Measurements from ENCODE around the gene SUSD1. TPM values are rescaled to one million over a fixed set of nuclear protein-coding genes. Genes with fewer than 3 reads are reported as not detected.

The SUSD1 gene
- polyA plus RNA-seq, 1 donor (not counting 4 experiments of a cell fraction or from before 2014, with no cell fraction given), result 3.6 TPM

DNA sequence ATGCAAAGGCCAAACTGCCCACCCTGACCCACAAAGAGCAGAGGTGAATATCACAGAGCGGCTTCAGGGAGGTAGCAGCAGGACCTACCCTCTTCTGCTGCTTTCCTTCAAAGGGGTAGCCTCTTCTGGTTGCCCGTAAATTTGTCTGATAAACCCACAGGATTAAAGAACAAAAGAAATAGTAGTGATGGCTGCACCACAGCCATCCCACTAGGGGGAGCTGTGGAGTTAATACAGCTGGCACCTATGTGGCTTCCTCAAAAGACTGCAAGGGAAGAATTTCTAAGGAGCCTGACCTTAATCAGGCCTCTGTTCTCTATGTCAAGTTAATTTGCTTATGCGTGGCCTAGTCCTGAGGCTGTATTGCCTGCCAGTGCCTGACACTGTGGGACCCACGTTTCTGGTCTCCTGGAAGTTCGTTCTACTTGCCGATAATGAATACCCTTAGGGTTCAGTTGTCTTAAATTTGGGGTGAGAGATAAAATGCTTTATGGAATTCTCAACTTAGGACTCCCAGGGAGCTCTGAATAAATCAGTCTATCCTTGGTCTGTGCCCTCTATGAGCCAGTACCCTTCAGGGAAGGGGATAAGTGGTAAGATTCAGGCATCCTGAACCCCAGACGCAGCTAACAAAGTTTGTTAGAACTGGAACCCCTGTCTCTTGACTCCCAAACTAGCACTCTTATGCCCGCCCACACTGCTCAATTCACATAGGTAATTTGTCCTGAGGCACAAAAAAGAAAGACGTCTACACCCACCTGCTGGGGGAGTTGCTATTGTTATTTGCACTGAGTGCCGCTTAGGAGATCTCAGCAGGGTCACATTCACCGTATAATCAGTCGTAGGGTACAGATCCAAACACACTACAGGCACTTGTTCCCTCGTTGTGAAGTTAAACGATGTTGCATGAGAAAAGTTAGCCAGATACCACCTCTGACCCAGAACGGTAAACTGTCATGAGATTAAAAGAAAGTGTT is 77.1 kb downstream of the SUSD1 start:
- Histone ChIP-seq H2AFZ (ENCODE audit: control insufficient read depth, low read length) (peak overlapping the region; percentile 42), H3K9me1 (ENCODE audit: control insufficient read depth, extremely low read depth, insufficient read depth, low read length) (no peaks in the 10 kb centered on the region), H4K20me1 (ENCODE audit: control insufficient read depth, extremely low read depth, insufficient read depth, low read length) (no peaks in the 10 kb centered on the region), H3K4me2 (ENCODE audit: control insufficient read depth, extremely low read depth, insufficient read depth, low read depth, low read length) (no peak overlapping the region), H3K27ac (ENCODE audit: control insufficient read depth, insufficient read depth, low read length) (no peak overlapping the region), H3K9ac (ENCODE audit: control insufficient read depth, extremely low read depth, insufficient read depth, low read length) (no peak overlapping the region), H3K4me1 (ENCODE audit: control insufficient read depth, extremely low read depth, insufficient read depth, low read length) (no peaks in the 10 kb centered on the region), H3K79me2 (ENCODE audit: control insufficient read depth, insufficient read depth, low read length) (no peaks in the 10 kb centered on the region), H3K4me3 (ENCODE audit: control insufficient read depth in 2 of 3, extremely low read depth in 1 of 3, insufficient read depth in 2 of 3, low read depth in 1 of 3, low read length in 3 of 3) (no peak overlapping the region), H3K27me3 (ENCODE audit: control insufficient read depth, extremely low read depth, insufficient read depth, low read length) (no peaks in the 10 kb centered on the region), H3K9me3 (ENCODE audit: control insufficient read depth, low read depth, low read length) (no peaks in the 10 kb centered on the region), H3K36me3 (ENCODE audit: control insufficient read depth in 2 of 2, extremely low read depth in 1 of 2, insufficient read depth in 2 of 2, low read length in 2 of 2) (no peaks in the 10 kb centered on the region)
- DNase-seq (ENCODE audit: low read depth, low spot score), result no peak
- peak; percentile 81 for FAIRE-seq
- dilution Hi-C loops (cut with MboI; ENCODE audit: extremely low pct_ligation_motif_present, low sequenced_read_pairs), result no loop called here
- TF ChIP-seq, protein P1, sequence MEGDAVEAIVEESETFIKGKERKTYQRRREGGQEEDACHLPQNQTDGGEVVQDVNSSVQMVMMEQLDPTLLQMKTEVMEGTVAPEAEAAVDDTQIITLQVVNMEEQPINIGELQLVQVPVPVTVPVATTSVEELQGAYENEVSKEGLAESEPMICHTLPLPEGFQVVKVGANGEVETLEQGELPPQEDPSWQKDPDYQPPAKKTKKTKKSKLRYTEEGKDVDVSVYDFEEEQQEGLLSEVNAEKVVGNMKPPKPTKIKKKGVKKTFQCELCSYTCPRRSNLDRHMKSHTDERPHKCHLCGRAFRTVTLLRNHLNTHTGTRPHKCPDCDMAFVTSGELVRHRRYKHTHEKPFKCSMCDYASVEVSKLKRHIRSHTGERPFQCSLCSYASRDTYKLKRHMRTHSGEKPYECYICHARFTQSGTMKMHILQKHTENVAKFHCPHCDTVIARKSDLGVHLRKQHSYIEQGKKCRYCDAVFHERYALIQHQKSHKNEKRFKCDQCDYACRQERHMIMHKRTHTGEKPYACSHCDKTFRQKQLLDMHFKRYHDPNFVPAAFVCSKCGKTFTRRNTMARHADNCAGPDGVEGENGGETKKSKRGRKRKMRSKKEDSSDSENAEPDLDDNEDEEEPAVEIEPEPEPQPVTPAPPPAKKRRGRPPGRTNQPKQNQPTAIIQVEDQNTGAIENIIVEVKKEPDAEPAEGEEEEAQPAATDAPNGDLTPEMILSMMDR (optimal IDR thresholded peaks at IDR 0.05 in 1 of 3, IDR thresholded peaks at IDR 0.05 in 1 of 3, conservative IDR thresholded peaks at IDR 0.05 in 1 of 3; ENCODE audit: extremely low read depth in 1 of 3, insufficient read depth in 2 of 3, low read length in 3 of 3), result peak; percentile 78 to 89 (median 89)
- TF ChIP-seq EZH2 (IDR thresholded peaks at IDR 0.05; ENCODE audit: low read length), result no peak

DNA sequence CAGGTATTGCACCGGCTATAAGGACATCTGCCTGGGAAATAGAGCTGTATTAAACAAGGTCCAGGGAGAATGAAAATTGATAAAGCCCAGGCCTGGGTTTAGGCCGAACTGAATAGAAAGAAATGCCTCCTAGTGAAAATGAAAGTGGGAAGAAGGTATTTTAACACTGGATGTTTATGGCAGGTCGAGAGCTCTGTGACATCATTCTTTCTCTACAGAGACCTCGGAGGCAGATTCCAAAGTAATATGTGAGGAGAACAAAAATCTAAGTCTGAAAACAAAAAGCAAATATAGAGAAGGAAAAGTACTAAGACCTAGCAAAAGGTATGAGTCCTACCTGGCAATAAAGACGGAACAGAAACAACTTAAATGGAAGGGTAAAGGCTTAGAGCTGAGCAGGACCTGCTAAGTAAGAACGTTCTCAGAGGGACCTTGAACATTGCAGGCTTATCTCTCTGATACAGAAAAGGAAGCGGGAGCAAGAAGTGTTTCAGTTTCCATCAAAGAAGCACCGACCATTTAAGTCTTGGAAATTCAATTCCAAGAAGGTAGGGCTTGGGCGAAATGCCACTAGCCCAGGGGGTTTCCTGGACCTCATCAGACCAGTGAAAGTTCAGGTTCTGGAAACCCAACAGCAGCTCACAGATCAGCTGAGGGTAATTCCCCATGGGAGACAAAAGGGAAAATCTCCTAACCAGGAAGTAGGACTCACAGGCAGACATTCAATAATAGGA is 80.0 kb downstream of the SUSD1 start:
- no peak for DNase-seq (ENCODE audit: low read depth, low spot score)
- Histone ChIP-seq H3K4me3 (ENCODE audit: control insufficient read depth in 2 of 3, extremely low read depth in 1 of 3, insufficient read depth in 2 of 3, low read depth in 1 of 3, low read length in 3 of 3) (no peak overlapping the region), H4K20me1 (ENCODE audit: control insufficient read depth, extremely low read depth, insufficient read depth, low read length) (no peaks in the 10 kb centered on the region), H3K79me2 (ENCODE audit: control insufficient read depth, insufficient read depth, low read length) (no peaks in the 10 kb centered on the region), H3K4me2 (ENCODE audit: control insufficient read depth, extremely low read depth, insufficient read depth, low read depth, low read length) (no peak overlapping the region), H3K36me3 (ENCODE audit: control insufficient read depth in 2 of 2, extremely low read depth in 1 of 2, insufficient read depth in 2 of 2, low read length in 2 of 2) (no peaks in the 10 kb centered on the region), H3K27ac (ENCODE audit: control insufficient read depth, insufficient read depth, low read length) (no peak overlapping the region), H3K9me1 (ENCODE audit: control insufficient read depth, extremely low read depth, insufficient read depth, low read length) (no peaks in the 10 kb centered on the region), H3K9ac (ENCODE audit: control insufficient read depth, extremely low read depth, insufficient read depth, low read length) (no peak overlapping the region), H3K9me3 (ENCODE audit: control insufficient read depth, low read depth, low read length) (no peaks in the 10 kb centered on the region), H3K4me1 (ENCODE audit: control insufficient read depth, extremely low read depth, insufficient read depth, low read length) (no peaks in the 10 kb centered on the region), H2AFZ (ENCODE audit: control insufficient read depth, low read length) (no peak overlapping the region), H3K27me3 (ENCODE audit: control insufficient read depth, extremely low read depth, insufficient read depth, low read length) (no peaks in the 10 kb centered on the region)
- dilution Hi-C loops (cut with MboI; ENCODE audit: extremely low pct_ligation_motif_present, low sequenced_read_pairs), result no loop called here
- no peak for FAIRE-seq
- TF ChIP-seq, protein P1 (optimal IDR thresholded peaks at IDR 0.05 in 1 of 3, IDR thresholded peaks at IDR 0.05 in 1 of 3, conservative IDR thresholded peaks at IDR 0.05 in 1 of 3; ENCODE audit: extremely low read depth in 1 of 3, insufficient read depth in 2 of 3, low read length in 3 of 3), result no peak
- no peak for TF ChIP-seq EZH2 (IDR thresholded peaks at IDR 0.05; ENCODE audit: low read length)

Data from keratinocyte (primary cell).